Left ventricle myocardium superior (tissue), 1 donor: ENCODE measurements around the gene DCAF8. TPM values are rescaled to one million over a fixed set of nuclear protein-coding genes. Genes with fewer than 3 reads are reported as not detected.

ENCODE experiments used
- ATAC-seq: fragments of 200-7000 bp; cut with Tn5 transposase; one replicate; pipeline ENCODE4 v1.9.1; 2020; ENCODE audit warnings: mild to moderate bottlenecking, moderate library complexity
- DNase-seq: peaks from one replicate; pipeline ENCODE4 v3.0.0-alpha.2; 2020
- intact Hi-C: fragments of 100-400 bp; cut with micrococcal nuclease; formaldehyde crosslinking; loops from one replicate; pipeline ENCODE4 v1.11.0; 2022
- total RNA-seq: library from RNA; stranded (reverse); fragmentation: NEBNext Ultra II Directional; extraction: Animal tissue kit (Norgen Biotek cat#: 25700); gene quantifications from one replicate; pipeline ENCODE4 v1.2.1, GENCODE V29; 2021
- donor health status: DM: no; HTN: yes; CAD: no; lungs with severe emphysema.

DCAF8 gene
- total RNA-seq, 1 donor from 2014 or later: 145 TPM

DNA sequence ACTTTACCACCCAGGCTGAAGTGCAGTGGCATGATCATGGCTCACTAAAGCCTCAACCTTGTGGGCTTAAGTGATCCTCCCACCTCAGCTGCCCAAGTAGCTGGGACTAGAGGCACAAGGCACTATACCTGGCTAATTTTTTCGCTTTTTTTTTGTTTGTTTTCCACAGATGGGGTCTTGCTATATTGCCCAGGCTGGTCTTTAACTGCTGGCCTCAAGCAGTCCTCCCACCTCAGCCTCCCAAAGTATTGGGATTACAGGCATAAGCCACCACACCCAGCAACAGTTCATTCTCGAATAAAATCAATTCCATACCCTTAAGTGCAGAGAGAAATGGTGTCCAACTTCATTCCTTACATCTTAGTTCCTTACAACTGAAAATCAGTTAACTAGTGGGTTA, 24.8 kb downstream of the DCAF8 start:
- ATAC-seq (no peak), DNase-seq (no peak)
- intact Hi-C loops: no loop called here

DNA sequence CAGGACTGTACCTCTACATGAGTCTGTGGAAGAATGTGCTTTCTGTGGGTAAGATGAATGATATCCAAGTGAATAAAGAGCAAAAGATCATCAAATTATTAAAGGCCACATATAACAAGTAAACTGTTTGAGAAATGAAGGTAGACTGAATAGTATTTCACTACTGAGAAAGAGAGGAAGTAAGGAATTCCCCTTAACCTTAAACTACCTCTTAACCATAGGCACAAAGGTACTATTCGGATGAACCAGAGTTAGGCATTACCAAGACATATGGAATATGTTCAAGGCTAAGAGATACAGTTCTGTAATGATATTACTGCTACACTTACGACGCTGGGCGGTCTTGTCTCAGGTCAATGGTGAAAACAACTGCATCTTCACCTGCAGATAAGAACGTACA, 25.5 kb downstream of the DCAF8 start:
- ATAC-seq (no peak), DNase-seq (no peak)
- intact Hi-C loops: no loop called here

DNA sequence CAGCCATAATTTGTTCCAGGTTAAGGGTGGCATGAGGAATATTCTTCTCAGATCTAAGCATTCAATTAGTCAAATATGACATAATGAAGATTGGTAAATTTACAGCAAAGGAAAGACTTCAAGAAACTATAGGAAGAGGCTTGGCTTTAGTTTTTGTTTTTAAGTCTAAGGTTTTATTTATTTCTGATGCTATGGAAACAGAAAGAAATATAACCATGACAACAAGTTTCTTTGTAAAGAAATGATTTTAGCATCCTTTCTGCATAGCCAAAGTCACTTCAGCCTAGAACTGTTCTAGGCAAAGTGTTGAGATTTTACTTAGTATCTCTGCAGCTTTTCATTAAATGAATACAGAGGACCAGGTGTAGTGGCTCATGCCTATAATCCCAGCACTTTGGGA, 29.4 kb downstream of the DCAF8 start:
- intact Hi-C loops: no loop called here
- ATAC-seq (no peak), DNase-seq (no peak)

DNA sequence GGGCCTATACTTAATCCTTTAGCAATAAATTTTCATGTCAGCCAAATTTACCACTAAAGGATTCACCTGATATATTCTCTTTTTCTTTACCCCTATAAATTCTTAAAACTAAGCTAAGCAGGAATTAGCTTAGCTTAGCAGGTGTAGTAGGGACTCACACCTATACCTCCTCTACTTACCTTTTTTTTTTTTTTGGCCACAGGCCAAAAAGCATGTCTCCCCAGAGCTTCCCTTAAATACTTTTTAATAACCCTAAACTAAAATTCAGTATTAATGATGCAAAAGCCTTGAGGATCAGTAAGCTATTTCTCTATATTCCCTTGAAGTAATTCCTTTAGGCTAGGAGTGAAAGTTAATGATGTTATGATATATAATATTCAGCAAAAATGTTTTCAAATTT, 33.9 kb downstream of the DCAF8 start:
- no peak for ATAC-seq
- no peak for DNase-seq
- intact Hi-C loops: no loop called here

DNA sequence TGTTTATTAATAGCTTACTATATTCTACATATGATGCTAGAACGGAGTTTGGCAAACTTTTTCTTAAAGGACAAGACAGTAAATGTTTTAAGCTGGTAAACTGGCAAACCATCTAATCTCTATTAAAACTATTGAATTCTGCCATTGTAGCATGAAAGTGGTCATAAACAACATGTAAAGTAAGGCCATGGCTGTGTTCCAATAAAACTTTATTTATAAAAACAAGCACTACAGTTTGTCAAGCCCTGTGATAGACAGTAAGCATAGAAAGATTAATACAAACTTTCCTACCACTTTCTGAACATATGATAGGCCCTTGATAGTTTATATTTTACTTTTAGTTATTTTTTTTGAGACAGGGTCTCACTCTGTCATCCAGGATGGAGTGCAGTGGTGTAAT, 34.8 kb downstream of the DCAF8 start:
- DNase-seq: no peak
- intact Hi-C loops: no loop called here
- ATAC-seq: no peak

DNA sequence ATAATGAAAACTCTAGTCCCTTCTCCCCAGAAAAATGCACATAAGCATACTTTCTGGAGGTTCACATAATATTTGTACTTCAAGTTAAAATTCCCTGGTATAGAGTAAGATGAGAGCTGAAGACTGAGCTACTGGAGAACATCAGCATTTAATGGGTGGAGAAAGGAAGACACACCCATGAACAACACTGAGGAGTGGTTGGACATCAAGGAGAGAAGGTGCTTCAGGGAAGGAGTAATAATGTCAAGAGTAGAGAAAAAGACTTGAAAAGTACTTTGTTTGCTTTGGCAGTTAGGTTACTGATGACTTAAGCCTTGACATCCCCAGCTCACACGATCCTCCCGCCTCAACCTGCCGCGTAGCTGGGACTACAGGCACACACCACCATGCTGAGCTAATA, 35.3 kb downstream of the DCAF8 start:
- ATAC-seq (no peak), DNase-seq (no peak)
- intact Hi-C loops: no loop called here

DNA sequence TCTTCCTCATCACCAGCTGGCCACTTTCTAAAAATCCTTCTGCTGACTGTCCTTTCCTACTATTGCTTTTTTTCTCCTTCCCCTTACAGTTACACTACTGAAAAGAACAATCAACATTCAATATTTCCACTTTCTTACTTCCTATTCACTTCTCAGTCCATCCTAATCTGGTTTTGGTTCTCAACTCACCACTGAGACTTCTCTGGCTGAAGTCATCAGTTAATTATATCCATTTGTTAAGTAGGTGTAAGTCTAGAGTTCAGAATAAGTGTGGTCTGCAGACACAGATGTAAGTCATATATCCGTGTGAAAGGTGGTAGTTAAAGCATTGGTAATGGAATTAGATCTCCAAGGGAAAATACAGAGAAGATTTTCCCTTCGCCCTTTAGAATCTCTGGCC, 35.7 kb downstream of the DCAF8 start:
- no peak for DNase-seq
- intact Hi-C loops: no loop called here
- peak; percentile 66 for ATAC-seq

DNA sequence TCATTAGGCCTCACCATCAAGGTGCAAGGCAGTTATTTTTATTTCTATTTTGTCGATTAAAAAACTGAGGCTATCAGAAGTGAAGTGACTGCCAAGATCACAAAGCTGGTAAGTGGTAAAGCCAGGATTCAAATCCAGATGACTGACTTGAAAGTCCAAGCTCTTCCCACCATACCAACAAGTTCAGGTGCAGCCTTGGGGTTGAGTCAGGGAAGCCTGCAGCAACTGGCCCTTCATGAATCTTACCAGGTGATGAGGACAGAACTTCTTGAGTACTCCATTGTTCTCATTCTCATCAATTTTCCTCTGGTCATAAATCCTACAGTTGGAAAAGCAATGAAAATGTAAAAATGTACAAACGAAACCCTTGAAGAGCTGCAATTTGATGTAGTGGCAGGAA, 37.0 kb downstream of the DCAF8 start:
- ATAC-seq (no peak), DNase-seq (no peak)
- intact Hi-C loops: no loop called here

DNA sequence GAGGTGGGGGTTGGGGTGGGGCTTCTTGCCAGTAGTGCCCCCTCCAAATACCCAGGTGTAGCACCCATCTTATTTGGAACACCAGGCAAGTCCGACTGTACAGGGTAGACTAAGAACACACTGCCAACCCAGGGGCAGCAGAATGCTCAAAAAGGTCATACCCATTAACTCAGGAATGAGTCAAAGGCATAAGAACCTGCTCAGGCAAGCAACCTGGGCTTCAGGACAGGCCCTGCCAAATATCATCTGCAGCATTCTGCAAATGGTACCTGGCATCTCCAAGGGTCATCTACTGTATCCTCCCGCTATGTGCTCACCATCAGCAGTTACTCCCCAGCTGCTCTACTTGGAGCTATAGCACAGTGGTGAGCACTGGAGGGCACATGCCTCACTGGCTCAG, 37.7 kb downstream of the DCAF8 start:
- ATAC-seq (no peak), DNase-seq (no peak)
- intact Hi-C loops: no loop called here

DNA sequence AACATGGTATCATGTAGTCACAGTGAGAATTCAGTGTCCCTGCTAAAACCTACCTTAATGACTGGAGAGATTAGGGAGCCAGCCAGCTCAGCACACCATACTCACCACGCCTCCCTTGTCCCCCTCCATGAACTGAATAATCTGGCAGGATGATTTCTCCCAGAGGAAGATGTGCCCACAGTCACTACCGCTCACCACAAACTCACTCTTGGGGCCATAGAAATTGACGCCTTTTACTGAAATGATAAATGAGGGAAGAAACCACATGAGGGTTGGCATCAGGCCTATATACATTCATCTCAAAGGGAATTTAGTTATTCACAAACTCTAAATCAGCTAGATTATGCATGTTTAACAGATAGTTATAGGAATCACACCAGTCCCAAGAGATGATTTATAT, 39.8 kb downstream of the DCAF8 start:
- ATAC-seq: no peak
- intact Hi-C loops: no loop called here
- no peak for DNase-seq

DNA sequence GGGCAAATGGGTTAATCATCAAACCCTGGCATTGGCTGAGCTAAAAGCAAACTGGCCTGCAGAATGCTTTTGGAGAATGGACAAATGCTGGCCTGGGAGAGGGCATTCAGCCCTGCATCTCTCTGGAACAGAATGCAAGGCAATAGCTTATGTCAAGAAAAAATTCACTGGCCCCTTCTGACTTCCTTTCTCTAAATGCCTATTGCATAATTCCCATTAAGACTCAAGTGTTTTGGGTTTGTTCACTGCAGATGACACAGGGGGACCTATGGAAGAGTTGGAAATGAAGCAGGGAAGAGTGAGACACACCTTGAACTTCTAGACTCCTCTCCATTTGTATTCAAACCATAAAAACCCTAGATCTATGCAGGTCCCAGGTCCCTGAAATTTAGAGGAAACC, 41.3 kb downstream of the DCAF8 start:
- intact Hi-C loops: no loop called here
- no peak for DNase-seq
- ATAC-seq: no peak

DNA sequence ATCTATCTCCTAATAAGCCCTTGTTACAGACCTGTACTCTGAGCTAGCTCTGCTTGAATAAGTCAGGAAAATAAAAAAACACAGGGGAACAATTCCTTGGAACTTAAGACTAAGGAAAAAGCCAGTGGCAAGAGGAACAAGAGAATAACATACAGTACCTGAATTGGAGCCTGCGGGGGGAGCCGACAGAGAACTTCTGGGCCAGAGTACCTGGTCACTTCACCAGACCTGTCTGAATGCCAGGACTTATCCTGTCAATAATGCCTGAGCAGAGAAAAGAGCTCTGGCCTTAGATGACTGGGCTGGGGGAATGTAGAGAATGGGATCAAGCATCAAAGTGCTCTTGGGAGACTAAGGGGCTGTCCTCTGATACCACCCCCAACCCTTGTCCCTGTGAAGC, 42.0 kb downstream of the DCAF8 start:
- ATAC-seq (no peak), DNase-seq (no peak)
- intact Hi-C loops: no loop called here

DNA sequence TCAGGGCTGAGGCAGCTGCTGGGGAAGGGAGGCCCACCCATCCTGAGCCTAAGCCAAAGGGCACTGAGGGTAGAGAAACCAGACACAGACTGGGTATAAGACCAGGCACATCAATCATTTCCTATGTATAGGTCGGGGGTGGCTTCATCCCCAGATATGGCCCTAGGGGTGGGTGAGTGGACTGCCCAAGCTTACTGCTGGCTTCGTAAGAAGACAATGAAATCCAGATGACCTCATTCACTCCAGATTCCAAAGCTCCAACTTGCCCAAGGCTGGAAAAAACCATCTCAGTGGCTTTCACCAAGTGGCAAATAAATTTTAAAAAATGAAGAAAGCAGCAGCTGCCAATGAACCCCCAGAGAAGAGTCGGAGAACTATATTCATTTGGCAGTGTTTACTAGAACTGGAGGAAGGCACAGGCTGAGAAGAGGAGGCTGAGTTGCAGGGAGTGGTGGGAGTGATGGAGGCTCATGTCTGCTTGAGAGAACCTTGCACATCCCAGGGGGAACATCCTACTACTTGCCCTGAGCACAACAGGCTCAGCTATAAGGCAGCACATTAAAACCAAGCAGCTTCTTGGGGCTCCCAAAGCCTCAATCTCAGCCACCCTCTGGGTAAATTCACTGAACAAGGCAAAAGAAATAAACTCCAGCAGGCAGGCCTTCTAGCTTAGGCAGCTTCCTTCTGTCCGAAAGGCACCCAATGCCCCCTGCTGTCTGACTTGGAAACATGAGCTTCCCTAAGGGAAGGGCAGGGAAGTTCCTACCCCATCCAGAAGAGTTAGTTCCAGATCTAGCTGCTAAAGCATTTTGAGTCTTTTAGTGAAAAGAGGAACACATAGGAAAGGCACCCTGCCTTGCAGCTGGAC, 43.1 kb downstream of the DCAF8 start:
- peak; percentile 85 for ATAC-seq
- intact Hi-C loops: no loop called here
- DNase-seq: no peak

DNA sequence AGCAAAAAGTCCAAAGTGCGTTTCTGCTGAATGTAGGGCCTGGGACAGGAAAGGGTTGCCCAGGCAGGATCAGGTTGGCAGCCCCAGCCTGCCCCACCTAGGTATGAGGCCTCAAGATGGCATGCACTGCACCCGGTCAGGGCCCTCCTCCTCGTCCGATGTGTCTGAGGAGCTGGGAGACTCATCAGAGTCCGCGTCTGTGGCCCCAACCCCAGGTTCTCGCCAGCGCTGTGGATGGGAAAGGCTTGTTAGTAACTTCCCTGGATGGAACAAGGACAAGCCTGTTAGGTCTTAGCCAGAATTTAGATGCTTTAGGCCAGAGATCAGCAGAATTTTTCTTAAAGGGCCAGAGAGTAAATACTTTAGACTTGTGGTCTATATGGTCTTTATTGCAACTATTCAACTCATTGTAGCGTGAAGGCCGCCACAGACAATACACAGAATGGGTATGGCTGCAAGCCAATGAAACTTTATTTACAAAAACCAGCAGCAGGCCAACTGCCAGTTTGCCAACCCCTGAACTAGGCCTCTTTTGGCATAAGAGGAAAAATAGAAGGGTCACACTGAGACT, 44.8 kb downstream of the DCAF8 start:
- no peak for DNase-seq
- ATAC-seq: peak; percentile 9
- intact Hi-C loops: no loop called here

DNA sequence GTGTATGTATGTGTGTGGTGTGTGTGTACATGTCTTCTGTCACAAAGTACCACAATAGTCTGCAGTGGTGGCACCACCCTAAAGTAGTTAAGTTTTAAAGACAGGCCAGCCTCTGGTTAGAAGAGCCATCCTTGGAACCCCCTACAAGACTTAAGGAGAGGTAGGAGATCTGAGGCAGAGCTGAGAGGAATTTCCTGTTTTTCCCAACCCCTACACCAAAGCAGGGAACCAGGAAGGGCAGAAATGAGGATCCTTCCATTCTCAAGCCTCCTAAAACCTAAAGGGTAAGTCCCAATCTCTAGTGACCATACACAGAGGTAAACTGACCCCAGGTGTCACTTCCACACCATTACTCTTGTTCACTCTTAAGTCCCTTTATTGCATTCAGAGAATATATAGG, 46.0 kb downstream of the DCAF8 start:
- ATAC-seq (no peak), DNase-seq (no peak)
- intact Hi-C loops: no loop called here

DNA sequence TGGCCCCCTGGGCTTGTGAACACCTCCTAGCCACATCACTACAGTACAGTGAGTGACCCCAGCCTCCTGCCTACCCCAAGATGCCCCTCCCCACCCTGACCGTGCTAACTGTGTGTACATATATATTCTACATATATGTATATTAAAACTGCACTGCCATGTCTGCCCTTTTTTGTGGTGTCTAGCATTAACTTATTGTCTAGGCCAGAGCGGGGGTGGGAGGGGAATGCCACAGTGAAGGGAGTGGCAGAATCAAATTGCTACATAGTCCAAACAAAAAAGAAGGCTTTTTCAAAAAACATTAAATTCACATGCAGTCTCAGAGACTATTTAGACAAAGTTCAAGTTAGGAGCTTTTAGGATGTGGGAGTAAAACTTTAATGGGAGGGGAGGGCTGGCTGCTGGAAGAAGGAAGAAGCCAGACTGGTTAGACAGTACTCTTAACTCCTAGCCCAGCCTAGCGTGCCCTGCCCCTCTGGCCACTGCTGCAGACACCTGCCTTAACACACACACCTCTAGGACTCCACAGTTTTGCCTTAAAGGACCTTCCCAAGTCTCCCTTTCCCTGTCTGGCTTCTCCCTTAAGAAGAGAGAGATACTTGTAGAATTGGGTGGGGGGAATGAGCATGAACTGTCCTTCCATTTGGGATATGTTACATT, 47.7 kb downstream of the DCAF8 start:
- intact Hi-C loops: no loop called here
- DNase-seq: no peak
- ATAC-seq: no peak

DNA sequence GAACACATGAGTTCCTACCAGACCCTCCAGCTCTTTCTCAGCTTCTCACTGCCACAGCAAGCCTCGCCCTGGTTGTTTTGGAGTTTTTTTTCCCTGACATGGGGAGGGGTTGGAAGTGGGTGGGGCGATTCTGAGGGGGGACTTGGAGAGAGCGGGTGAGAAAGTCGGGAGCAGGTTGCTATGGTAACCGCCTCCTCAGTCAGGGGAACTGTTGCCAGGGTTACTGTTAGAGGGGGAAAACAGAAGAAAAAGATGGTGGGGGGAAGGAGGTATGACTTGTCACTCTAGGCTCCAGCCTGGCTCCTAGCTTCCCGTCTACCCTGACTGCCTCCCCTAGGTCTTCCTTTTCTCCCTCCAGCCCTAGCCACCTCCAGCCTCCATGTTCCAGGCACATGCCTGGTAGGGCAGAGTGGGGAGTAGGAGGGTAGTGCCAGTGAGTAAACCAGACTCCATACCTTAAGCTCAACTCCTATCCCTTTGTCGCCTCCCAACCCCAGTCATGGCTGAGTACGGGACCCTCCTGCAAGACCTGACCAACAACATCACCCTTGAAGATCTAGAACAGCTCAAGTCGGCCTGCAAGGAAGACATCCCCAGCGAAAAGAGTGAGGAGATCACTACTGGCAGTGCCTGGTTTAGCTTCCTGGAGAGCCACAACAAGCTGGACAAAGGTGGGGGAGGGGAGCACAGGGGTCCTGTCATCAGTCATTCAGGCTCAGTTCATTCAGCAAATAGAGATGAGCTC, 51.1 kb downstream of the DCAF8 start:
- ATAC-seq: no peak
- intact Hi-C loops: no loop called here
- no peak for DNase-seq

DNA sequence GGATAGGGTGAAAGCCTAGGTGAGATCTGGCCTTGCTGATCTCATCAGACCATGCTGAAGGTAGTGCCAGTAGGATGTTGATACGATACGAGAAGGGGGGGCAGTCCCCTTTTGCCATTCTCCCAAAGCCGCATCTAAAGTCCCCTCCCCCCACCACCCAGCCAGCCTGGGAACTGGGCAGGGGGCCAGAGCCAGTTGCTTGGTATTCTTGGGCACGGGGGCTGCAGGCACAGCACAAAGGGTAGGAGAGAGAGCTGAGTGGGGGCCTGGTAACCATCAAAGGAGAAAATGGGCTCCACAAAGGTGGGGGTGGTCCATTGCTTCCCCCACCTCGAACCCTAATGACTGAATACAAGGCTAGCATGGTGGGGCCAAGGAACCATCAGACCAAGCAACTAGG, 51.8 kb downstream of the DCAF8 start:
- intact Hi-C loops: no loop called here
- ATAC-seq (no peak), DNase-seq (peak; percentile 43)

DNA sequence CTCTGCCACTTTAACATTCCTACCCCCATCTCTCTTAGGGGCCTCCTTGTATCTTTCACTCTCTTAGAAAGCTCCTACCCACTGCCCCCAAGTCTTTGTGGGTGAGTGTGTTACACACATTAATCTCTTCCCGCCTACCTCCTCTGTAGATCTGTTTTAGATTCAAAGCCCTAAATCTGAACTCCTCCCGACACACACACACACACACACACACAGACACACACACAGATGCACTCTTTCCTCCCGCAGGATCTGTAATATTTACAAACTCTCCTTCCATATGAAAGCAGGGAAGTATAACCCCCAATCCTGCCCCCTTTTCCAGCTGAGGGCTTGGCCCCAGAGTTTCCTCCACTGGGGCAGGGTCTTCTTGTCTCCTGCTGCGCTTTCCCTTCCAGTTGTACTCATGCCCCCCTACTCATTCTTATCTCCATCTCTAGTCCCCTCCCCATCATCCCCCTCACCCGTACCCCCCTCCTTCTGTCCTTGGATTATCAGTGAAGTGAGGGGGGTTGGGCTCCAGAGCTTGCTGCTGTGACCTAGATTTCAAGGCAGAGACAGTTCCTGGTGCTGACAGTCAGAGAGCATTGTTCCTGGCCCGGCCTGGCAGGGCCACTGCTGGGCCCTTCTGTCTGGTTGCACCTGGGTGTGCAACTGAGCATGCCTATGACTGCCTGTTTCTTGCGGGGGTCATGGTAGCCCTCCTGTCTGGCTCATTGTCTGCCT, 52.9 kb downstream of the DCAF8 start:
- DNase-seq (peak; percentile 77), ATAC-seq (peak; percentile 74)
- intact Hi-C loops: no loop called here
